ENCODE measurements around the gene CDX1. TPM values are rescaled to one million over a fixed set of nuclear protein-coding genes. Genes with fewer than 3 reads are reported as not detected.
"Not testable (repeated sequence)": the region's sequence is repeated elsewhere in the genome, so short reads cannot be mapped to it uniquely, and the experiment has no call there.

The CDX1 gene
- total RNA-seq, 2 donors from 2014 or later, result not detected

- Mint-ChIP-seq H3K27ac (no peak overlapping the region), H3K9me3 (no peaks in the 10 kb centered on the region), H3K36me3 (no peaks in the 10 kb centered on the region), H3K27me3 (no peaks in the 10 kb centered on the region), H3K4me3 (no peak overlapping the region), H3K4me1 (ENCODE audit: low read depth in 2 of 2) (no peaks in the 10 kb centered on the region)
- ATAC-seq (no peak), DNase-seq (ENCODE audit: low spot score) (no peak)
These were observed 60.5 kb downstream of the CDX1 start for GRCh38 chr5:150227036-150227435.

GRCh38 chr5:150227606-150228273 is 61.2 kb downstream of the CDX1 start:
- no peak overlapping the region for H3K27ac Mint-ChIP-seq

GRCh38 chr5:150229571-150229970 is 63.0 kb downstream of the CDX1 start:
- Mint-ChIP-seq H3K36me3 (no peaks in the 10 kb centered on the region), H3K27ac (no peak overlapping the region), H3K9me3 (no peaks in the 10 kb centered on the region), H3K4me3 (no peak overlapping the region), H3K27me3 (no peaks in the 10 kb centered on the region), H3K4me1 (ENCODE audit: low read depth in 2 of 2) (no peaks in the 10 kb centered on the region)
- DNase-seq (ENCODE audit: low spot score), result no peak
- no peak for ATAC-seq

More at GRCh38 chr5:150227606-150228273, 61.2 kb downstream of the CDX1 start:
- Mint-ChIP-seq H3K4me3 (no peak overlapping the region), H3K36me3 (no peaks in the 10 kb centered on the region), H3K27me3 (no peaks in the 10 kb centered on the region), H3K4me1 (ENCODE audit: low read depth in 2 of 2) (no peaks in the 10 kb centered on the region), H3K9me3 (no peaks in the 10 kb centered on the region)
- ATAC-seq (no peak), DNase-seq (ENCODE audit: low spot score) (peak; percentile 13)

- Mint-ChIP-seq H3K27ac (no peak overlapping the region), H3K27me3 (no peaks in the 10 kb centered on the region), H3K4me1 (ENCODE audit: low read depth in 2 of 2) (no peaks in the 10 kb centered on the region), H3K36me3 (no peaks in the 10 kb centered on the region), H3K9me3 (no peaks in the 10 kb centered on the region), H3K4me3 (no peak overlapping the region)
- no peak for ATAC-seq
- peak; percentile 18 for DNase-seq (ENCODE audit: low spot score)
These were observed 64.3 kb downstream of the CDX1 start for GRCh38 chr5:150230842-150231241.

GRCh38 chr5:150233706-150234105 is 67.1 kb downstream of the CDX1 start:
- peak; percentile 13 for DNase-seq (ENCODE audit: low spot score)
- H3K4me3 Mint-ChIP-seq, result not testable (repeated sequence)

More at GRCh38 chr5:150233706-150234105, 67.1 kb downstream of the CDX1 start:
- H3K27ac Mint-ChIP-seq; H3K36me3 Mint-ChIP-seq; ATAC-seq; H3K4me1 Mint-ChIP-seq (ENCODE audit: low read depth in 2 of 2); H3K9me3 Mint-ChIP-seq; H3K27me3 Mint-ChIP-seq: not testable (repeated sequence)

Other genes with a start within 250 kb of the CDX1 start
- not detected for gene PDE6A, start 222.0 kb upstream of the CDX1 start, total RNA-seq
- 10 to 100 TPM in 1 of 2 donors, 1 to 10 TPM in 1; 8.6 to 10.1 TPM for gene SLC26A2, start 206.0 kb upstream of the CDX1 start, total RNA-seq
- gene TIGD6, start 166.1 kb upstream of the CDX1 start, total RNA-seq, result 1 to 10 TPM; 2.4 to 2.7 TPM
- gene HMGXB3, start 166.0 kb upstream of the CDX1 start, total RNA-seq, result 10 to 100 TPM; 47.5 to 76.7 TPM
- 1 to 10 TPM in 1 of 2 donors, not detected in 1; 1.4 TPM for gene CSF1R, start 80.2 kb upstream of the CDX1 start, total RNA-seq
- gene PDGFRB, start 10.9 kb upstream of the CDX1 start, total RNA-seq, result 1 to 10 TPM; 4.4 to 9.0 TPM
- gene SLC6A7, start 23.3 kb downstream of the CDX1 start, total RNA-seq, result not detected
- gene CAMK2A, start 123.0 kb downstream of the CDX1 start, total RNA-seq, result not detected
- not detected for gene ARSI, start 136.1 kb downstream of the CDX1 start, total RNA-seq
- gene TCOF1, start 190.9 kb downstream of the CDX1 start, total RNA-seq, result 100 to 1,000 TPM in 1 of 2 donors, 10 to 100 TPM in 1; 70.0 to 140 TPM
- 100 to 1,000 TPM; 767 to 771 TPM for gene CD74, start 246.1 kb downstream of the CDX1 start, total RNA-seq

Measured in natural killer cell treated with Interleukin-12 subunit alpha and Interleukin-12 subunit beta and Interleukin-15 and Interleukin-18, amount 100 ng/mL, for 72 hours (primary cell).